Measurements from ENCODE around the gene SWAP70.

The SWAP70 gene

GRCh38 chr11:9728058-9728457 lies 64.2 kb downstream of the SWAP70 start:
- TF ChIP-seq CTCF (conservative IDR thresholded peaks at IDR 0.05), result no peak
- no peak overlapping the region for H3K27ac ChIP-seq

DNA sequence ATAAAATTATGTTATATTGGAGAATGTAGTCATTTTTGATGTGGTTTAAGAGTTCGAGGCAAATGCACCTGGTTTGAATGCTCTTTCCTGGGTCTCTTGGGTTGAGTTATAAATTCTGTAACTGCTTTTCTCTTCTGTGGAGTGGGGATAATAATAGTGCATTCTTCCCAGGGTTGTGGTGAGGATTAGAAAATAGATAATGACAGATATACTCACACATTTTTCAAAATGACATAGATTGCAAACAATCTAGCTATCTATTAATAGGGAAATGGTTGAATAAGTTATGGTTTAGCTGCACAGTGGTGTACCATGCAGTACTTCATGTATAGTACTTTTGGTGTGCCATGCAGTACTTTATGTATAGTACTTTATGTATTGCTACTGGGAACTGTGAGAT lies 67.4 kb downstream of the SWAP70 start:
- TF ChIP-seq CTCF (conservative IDR thresholded peaks at IDR 0.05), result no peak
- H3K27ac ChIP-seq, result no peak overlapping the region

DNA sequence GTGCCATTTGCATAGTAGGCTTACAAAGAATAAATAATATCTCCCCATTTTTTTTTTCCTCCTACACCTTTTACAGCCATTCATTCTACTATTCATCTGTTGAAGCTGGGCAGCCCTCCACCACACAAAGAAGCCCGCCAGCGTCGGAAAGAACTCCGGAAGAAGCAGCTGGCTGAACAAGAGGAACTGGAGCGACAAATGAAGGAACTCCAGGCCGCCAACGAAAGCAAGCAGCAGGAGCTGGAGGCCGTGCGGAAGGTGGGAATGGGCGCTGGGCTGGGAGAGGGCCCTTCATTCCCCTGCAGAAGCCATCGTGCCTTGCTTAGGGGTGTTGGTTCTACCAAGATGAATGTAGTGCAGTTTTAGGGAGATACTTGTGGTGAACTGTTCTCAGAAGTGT lies 68.6 kb downstream of the SWAP70 start:
- TF ChIP-seq CTCF (conservative IDR thresholded peaks at IDR 0.05), result no peak
- H3K27ac ChIP-seq, result no peak overlapping the region

- H3K27ac ChIP-seq, result no peak overlapping the region
- no peak for TF ChIP-seq CTCF (conservative IDR thresholded peaks at IDR 0.05)
These were observed 69.3 kb downstream of the SWAP70 start for GRCh38 chr11:9733212-9733611.

DNA sequence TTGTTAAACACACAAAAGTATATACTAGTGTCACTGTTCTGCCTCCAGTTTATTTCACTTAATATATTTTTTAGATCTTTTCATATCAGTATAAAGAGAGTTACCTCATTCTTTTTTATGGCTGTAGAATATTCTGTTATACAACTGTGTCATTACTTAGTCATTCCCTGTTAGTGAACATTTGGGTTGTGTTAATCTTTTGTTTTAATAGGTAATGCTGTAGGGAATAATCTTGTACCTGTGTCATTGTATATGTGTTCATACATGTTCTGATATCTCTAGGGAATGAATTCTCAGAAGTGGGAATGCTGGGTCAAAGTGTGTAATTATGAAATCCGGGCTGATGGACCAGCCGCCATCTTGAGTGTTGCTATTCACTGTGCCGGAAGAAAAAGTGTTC lies 71.4 kb downstream of the SWAP70 start:
- H3K27ac ChIP-seq, result no peak overlapping the region
- TF ChIP-seq CTCF (conservative IDR thresholded peaks at IDR 0.05), result no peak

GRCh38 chr11:9735919-9736318 lies 72.0 kb downstream of the SWAP70 start:
- no peak for TF ChIP-seq CTCF (conservative IDR thresholded peaks at IDR 0.05)
- no peak overlapping the region for H3K27ac ChIP-seq

DNA sequence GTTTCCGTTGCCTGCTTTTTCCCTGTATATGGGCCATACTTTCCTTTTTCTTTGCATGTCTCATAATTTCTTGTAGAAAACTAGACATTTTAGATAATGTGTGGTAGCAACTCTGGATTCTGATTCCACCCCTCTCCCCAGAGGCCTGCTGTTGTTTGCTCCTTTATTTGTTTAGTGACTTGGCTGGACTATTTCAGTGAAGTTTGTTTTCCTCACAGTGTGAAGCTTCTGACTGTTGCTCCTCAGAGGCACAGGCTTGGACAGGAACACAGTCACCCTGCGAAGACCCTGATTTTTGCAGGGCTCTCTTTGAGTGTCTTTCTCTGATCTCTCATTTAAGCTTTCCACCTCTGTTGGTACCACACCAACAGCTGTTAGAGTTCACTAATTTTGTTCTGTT lies 72.5 kb downstream of the SWAP70 start:
- no peak for TF ChIP-seq CTCF (conservative IDR thresholded peaks at IDR 0.05)
- no peak overlapping the region for H3K27ac ChIP-seq

- TF ChIP-seq CTCF (conservative IDR thresholded peaks at IDR 0.05), result no peak
- no peak overlapping the region for H3K27ac ChIP-seq
These were observed 74.2 kb downstream of the SWAP70 start for GRCh38 chr11:9738116-9738515.

All from VCaP (cell line).